Measurements from ENCODE around the gene PURB. TPM values are rescaled to one million over a fixed set of nuclear protein-coding genes. Genes with fewer than 3 reads are reported as not detected.
A peak's percentile ranks its signal among the peaks of the same experiment; 100 is the strongest.
"Not testable (repeated sequence)": the region's sequence is repeated elsewhere in the genome, so short reads cannot be mapped to it uniquely, and the experiment has no call there.

The PURB gene
- total and polyA plus RNA-seq, 4 donors, result 0.92 to 11.4 (median 5.8) TPM

DNA sequence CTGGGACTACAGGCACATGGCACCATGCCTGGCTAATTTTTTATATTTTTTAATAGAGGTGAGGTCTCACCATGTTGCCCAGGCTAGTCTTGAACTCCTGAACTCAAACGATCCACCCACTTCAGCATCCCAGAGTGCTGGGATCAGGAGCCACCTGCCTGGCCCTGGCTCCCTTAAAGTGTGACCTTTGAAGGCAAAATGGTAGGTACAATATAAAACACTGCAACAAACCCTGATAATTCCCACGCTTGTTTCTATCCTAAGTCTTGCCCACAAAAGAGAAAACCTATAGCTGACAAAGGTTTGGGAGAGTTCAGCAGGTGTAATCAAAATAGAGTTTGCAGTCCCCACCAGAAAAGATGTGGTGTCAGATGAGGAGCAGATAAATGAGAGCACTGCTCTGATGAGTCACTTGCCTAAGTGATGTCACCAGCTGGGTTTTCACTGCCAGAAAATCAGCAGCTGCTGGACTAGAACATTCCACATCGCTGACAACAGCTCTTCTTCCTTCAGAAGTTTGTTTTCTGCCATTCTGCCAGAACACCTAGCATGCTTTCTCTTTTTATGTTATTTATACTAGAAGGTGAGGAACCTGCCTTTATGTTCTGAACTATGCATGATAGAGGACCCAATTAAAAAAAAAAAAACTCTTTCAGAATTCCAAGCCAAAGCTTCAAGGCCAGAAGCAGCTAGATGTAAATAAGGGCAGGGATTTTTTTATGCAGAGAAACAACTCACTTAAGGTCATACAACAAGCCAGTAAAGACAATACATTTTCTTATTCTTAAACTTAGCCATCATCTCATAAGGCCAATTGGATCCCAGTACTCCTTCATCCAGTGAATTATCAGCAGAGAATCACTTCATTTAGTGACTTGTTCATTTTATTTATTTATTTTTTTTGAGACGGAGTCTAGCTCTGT, 18.0 kb downstream of the PURB start:
- no peak for DNase-seq (ENCODE audit: low spot score)
- no peak for TF ChIP-seq SP1 (IDR thresholded peaks at IDR 0.05)
- TF ChIP-seq JUND (IDR thresholded peaks at IDR 0.05), result peak in 1 of 2 donors; percentile 72
- H3K9me3 ChIP-seq (ENCODE audit: control insufficient read depth in 4 of 4, low read length in 3 of 4), result no peaks in the 10 kb centered on the region
- no peaks in the 10 kb centered on the region for H3K27me3 ChIP-seq (ENCODE audit: control insufficient read depth in 4 of 4, insufficient read depth in 4 of 4, low read length in 3 of 4)
- WGBS, result 69% methylated on average over 4 of the region's 4 CpGs
- no peaks in the 10 kb centered on the region for H3K4me1 ChIP-seq (ENCODE audit: control insufficient read depth in 4 of 4, insufficient read depth in 4 of 4, low read length in 3 of 4)
- H3K36me3 ChIP-seq (ENCODE audit: control insufficient read depth in 4 of 4, insufficient read depth in 3 of 4, low read depth in 1 of 4, low read length in 3 of 4), result no peaks in the 10 kb centered on the region
- H3K27ac ChIP-seq (ENCODE audit: low read depth in 1 of 2, low read length in 2 of 2), result no peak overlapping the region
- H3K4me3 ChIP-seq (ENCODE audit: low read depth in 1 of 3, low read length in 3 of 3), result no peak overlapping the region
- no peak overlapping the region for H3K9ac ChIP-seq (ENCODE audit: low read depth in 1 of 2, low read length in 2 of 2)

DNA sequence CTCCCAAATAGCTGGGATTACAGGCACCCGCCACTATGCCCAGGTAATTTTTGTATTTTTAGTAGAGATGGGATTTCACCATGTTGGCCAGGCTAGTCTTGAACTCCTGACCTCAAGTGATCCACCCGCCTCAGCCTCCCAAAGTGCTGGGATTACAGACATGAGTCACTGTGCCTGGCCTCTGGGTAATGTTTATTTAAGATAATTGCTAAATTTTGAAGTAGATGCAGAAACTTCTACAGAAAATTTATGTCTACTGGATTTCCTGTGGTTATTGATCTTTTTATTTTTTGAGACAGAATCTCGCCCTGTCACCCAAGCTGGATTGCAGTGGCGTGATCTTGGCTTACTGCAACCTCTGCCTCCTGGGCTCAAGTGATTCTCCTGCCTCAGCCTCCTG, 23.4 kb downstream of the PURB start:
- 83% methylated on average over 4 of the region's 4 CpGs for WGBS
- H3K9ac ChIP-seq (ENCODE audit: low read depth in 1 of 2, low read length in 2 of 2); H3K4me3 ChIP-seq (ENCODE audit: low read depth in 1 of 3, low read length in 3 of 3); H3K4me1 ChIP-seq (ENCODE audit: control insufficient read depth in 4 of 4, insufficient read depth in 4 of 4, low read length in 3 of 4); H3K36me3 ChIP-seq (ENCODE audit: control insufficient read depth in 4 of 4, insufficient read depth in 3 of 4, low read depth in 1 of 4, low read length in 3 of 4); DNase-seq (ENCODE audit: low spot score); H3K9me3 ChIP-seq (ENCODE audit: control insufficient read depth in 4 of 4, low read length in 3 of 4); H3K27me3 ChIP-seq (ENCODE audit: control insufficient read depth in 4 of 4, insufficient read depth in 4 of 4, low read length in 3 of 4); H3K27ac ChIP-seq (ENCODE audit: low read depth in 1 of 2, low read length in 2 of 2): not testable (repeated sequence)

- Histone ChIP-seq H3K27me3 (ENCODE audit: control insufficient read depth in 4 of 4, insufficient read depth in 4 of 4, low read length in 3 of 4) (no peaks in the 10 kb centered on the region), H3K9ac (ENCODE audit: low read depth in 1 of 2, low read length in 2 of 2) (no peak overlapping the region), H3K4me3 (ENCODE audit: low read depth in 1 of 3, low read length in 3 of 3) (no peak overlapping the region), H3K4me1 (ENCODE audit: control insufficient read depth in 4 of 4, insufficient read depth in 4 of 4, low read length in 3 of 4) (peaks cover 0 to 3% (median 0%) of the 10 kb centered on the region in 4 donors), H3K36me3 (ENCODE audit: control insufficient read depth in 4 of 4, insufficient read depth in 3 of 4, low read depth in 1 of 4, low read length in 3 of 4) (no peaks in the 10 kb centered on the region), H3K9me3 (ENCODE audit: control insufficient read depth in 4 of 4, low read length in 3 of 4) (no peaks in the 10 kb centered on the region), H3K27ac (ENCODE audit: low read depth in 1 of 2, low read length in 2 of 2) (no peak overlapping the region)
- 88% methylated on average over 2 of the region's 2 CpGs for WGBS
- DNase-seq (ENCODE audit: low spot score), result no peak
- TF ChIP-seq JUND (IDR thresholded peaks at IDR 0.05) (no peak), RXRA (IDR thresholded peaks at IDR 0.05) (no peak), EGR1 (IDR thresholded peaks at IDR 0.05; ENCODE audit: low read depth in 2 of 2) (no peak), MAX (IDR thresholded peaks at IDR 0.05) (no peak), CTCF (IDR thresholded peaks at IDR 0.05; ENCODE audit: low read depth, low read length, missing input control) (peak; percentile 16)
These were observed 27.2 kb downstream of the PURB start for GRCh38 chr7:44858161-44858560.

- H3K9me3 ChIP-seq (ENCODE audit: control insufficient read depth in 4 of 4, low read length in 3 of 4), result no peaks in the 10 kb centered on the region
- H3K4me3 ChIP-seq (ENCODE audit: low read depth in 1 of 3, low read length in 3 of 3), result no peak overlapping the region
- H3K9ac ChIP-seq (ENCODE audit: low read depth in 1 of 2, low read length in 2 of 2), result no peak overlapping the region
- no peak overlapping the region for H3K27ac ChIP-seq (ENCODE audit: low read depth in 1 of 2, low read length in 2 of 2)
- DNase-seq (ENCODE audit: low spot score), result no peak
- H3K27me3 ChIP-seq (ENCODE audit: control insufficient read depth in 4 of 4, insufficient read depth in 4 of 4, low read length in 3 of 4), result no peaks in the 10 kb centered on the region
- no peaks in the 10 kb centered on the region for H3K36me3 ChIP-seq (ENCODE audit: control insufficient read depth in 4 of 4, insufficient read depth in 3 of 4, low read depth in 1 of 4, low read length in 3 of 4)
- 91% methylated on average over 8 of the region's 8 CpGs for WGBS
- peaks cover 0 to 3% (median 0%) of the 10 kb centered on the region in 4 donors for H3K4me1 ChIP-seq (ENCODE audit: control insufficient read depth in 4 of 4, insufficient read depth in 4 of 4, low read length in 3 of 4)
- TF ChIP-seq MAX (IDR thresholded peaks at IDR 0.05) (no peak), SP1 (IDR thresholded peaks at IDR 0.05) (no peak), ZBTB33 (IDR thresholded peaks at IDR 0.05) (no peak), NR2F2 (IDR thresholded peaks at IDR 0.05) (no peak), FOXA2 (IDR thresholded peaks at IDR 0.05) (no peak), RAD21 (IDR thresholded peaks at IDR 0.05) (no peak), FOXA1 (IDR thresholded peaks at IDR 0.05) (no peak), GABPA (IDR thresholded peaks at IDR 0.05 in 1 of 2, conservative IDR thresholded peaks at IDR 0.05 in 1 of 2) (no peak), YY1 (IDR thresholded peaks at IDR 0.05) (no peak), CTCF (IDR thresholded peaks at IDR 0.05; ENCODE audit: low read depth, low read length, missing input control) (no peak)
- TF ChIP-seq, protein P1, sequence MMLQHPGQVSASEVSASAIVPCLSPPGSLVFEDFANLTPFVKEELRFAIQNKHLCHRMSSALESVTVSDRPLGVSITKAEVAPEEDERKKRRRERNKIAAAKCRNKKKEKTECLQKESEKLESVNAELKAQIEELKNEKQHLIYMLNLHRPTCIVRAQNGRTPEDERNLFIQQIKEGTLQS (IDR thresholded peaks at IDR 0.05), result no peak
These were observed 30.5 kb downstream of the PURB start for GRCh38 chr7:44854644-44855364.

Data from liver (tissue), 9 donors.